ENCODE data around the gene GOLGA3. TPM values are rescaled to one million over a fixed set of nuclear protein-coding genes. Genes with fewer than 3 reads are reported as not detected.

Gene GOLGA3
- total and polyA plus RNA-seq, 10 of the 15 experiments (the other 5 are each of a cell fraction or from before 2014, with no cell fraction given): 2.0 to 42.7 (median 15.2) TPM

DNA sequence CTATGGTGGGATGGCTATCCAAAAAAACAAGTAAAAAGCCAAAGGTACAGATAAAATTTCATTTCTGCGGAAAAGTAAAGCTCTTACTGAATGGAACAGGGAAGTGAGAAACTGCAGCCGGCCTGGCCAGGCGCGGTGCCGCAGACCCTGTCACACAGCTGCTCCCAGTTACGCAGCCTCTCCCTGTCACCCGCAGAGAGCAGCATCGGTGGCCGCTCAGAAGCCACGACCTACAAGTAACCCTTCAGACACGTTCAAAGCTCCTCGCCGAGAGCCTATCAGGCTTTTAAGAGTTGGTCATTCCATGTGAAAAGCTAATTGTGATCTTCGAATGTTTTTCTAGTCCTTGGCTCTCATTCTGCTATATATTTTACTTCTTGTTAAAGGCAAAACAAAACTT, 56.1 kb downstream of the GOLGA3 start (continued):
- TF ChIP-seq, protein P1, sequence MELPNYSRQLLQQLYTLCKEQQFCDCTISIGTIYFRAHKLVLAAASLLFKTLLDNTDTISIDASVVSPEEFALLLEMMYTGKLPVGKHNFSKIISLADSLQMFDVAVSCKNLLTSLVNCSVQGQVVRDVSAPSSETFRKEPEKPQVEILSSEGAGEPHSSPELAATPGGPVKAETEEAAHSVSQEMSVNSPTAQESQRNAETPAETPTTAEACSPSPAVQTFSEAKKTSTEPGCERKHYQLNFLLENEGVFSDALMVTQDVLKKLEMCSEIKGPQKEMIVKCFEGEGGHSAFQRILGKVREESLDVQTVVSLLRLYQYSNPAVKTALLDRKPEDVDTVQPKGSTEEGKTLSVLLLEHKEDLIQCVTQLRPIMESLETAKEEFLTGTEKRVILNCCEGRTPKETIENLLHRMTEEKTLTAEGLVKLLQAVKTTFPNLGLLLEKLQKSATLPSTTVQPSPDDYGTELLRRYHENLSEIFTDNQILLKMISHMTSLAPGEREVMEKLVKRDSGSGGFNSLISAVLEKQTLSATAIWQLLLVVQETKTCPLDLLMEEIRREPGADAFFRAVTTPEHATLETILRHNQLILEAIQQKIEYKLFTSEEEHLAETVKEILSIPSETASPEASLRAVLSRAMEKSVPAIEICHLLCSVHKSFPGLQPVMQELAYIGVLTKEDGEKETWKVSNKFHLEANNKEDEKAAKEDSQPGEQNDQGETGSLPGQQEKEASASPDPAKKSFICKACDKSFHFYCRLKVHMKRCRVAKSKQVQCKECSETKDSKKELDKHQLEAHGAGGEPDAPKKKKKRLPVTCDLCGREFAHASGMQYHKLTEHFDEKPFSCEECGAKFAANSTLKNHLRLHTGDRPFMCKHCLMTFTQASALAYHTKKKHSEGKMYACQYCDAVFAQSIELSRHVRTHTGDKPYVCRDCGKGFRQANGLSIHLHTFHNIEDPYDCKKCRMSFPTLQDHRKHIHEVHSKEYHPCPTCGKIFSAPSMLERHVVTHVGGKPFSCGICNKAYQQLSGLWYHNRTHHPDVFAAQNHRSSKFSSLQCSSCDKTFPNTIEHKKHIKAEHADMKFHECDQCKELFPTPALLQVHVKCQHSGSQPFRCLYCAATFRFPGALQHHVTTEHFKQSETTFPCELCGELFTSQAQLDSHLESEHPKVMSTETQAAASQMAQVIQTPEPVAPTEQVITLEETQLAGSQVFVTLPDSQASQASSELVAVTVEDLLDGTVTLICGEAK (IDR thresholded peaks at IDR 0.05; ENCODE audit: borderline replicate concordance): no peak
- no peak for TF ChIP-seq ZNF24 (IDR thresholded peaks at IDR 0.05)
- TF ChIP-seq SMAD5 (IDR thresholded peaks at IDR 0.05; ENCODE audit: low read depth): no peak
- TF ChIP-seq, protein P2, sequence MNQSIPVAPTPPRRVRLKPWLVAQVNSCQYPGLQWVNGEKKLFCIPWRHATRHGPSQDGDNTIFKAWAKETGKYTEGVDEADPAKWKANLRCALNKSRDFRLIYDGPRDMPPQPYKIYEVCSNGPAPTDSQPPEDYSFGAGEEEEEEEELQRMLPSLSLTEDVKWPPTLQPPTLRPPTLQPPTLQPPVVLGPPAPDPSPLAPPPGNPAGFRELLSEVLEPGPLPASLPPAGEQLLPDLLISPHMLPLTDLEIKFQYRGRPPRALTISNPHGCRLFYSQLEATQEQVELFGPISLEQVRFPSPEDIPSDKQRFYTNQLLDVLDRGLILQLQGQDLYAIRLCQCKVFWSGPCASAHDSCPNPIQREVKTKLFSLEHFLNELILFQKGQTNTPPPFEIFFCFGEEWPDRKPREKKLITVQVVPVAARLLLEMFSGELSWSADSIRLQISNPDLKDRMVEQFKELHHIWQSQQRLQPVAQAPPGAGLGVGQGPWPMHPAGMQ (IDR thresholded peaks at IDR 0.05; ENCODE audit: borderline replicate concordance): no peak
- TF ChIP-seq EZH2 (IDR thresholded peaks at IDR 0.05; ENCODE audit: borderline replicate concordance, control insufficient read depth, low read depth, low read length): no peak
- TF ChIP-seq RB1 (IDR thresholded peaks at IDR 0.05; ENCODE audit: borderline replicate concordance): no peak
- TF ChIP-seq NFXL1 (IDR thresholded peaks at IDR 0.05; ENCODE audit: borderline replicate concordance): no peak
- peak; percentile 47; the same call in 1 of the 2 replicates for TF ChIP-seq CHD2 (IDR thresholded peaks at IDR 0.05; ENCODE audit: borderline replicate concordance, low read depth, low read length)
- TF ChIP-seq RBBP5 (conservative IDR thresholded peaks at IDR 0.05): no peak
- TF ChIP-seq CREM (IDR thresholded peaks at IDR 0.05; ENCODE audit: low read depth): peak; percentile 29; the same call in 1 of the 2 replicates
- TF ChIP-seq TBL1XR1 (IDR thresholded peaks at IDR 0.05; ENCODE audit: low read depth, low read length): no peak
- no peak for TF ChIP-seq ZSCAN29 (IDR thresholded peaks at IDR 0.05)
- TF ChIP-seq EED (IDR thresholded peaks at IDR 0.05; ENCODE audit: low read depth): peak; percentile 57; the same call in 1 of the 2 replicates
- TF ChIP-seq TCF3 (IDR thresholded peaks at IDR 0.05; ENCODE audit: borderline replicate concordance, insufficient read depth, low read depth, low read length): peak; percentile 76; the same call in 1 of the 2 replicates
- TF ChIP-seq BHLHE40 (IDR thresholded peaks at IDR 0.05; ENCODE audit: borderline replicate concordance in 1 of 2, low read depth in 2 of 2, low read length in 1 of 2): peak; percentile 20 to 56; a peak in 2 of 4 replicates
- TF ChIP-seq FOXK2 (IDR thresholded peaks at IDR 0.05): no peak
- TF ChIP-seq NFIC (IDR thresholded peaks at IDR 0.05; ENCODE audit: low read depth, low read length): no peak
- no peak for TF ChIP-seq SUPT20H (IDR thresholded peaks at IDR 0.05; ENCODE audit: borderline replicate concordance, control insufficient read depth, low read depth, low read length)
- TF ChIP-seq, protein P3, sequence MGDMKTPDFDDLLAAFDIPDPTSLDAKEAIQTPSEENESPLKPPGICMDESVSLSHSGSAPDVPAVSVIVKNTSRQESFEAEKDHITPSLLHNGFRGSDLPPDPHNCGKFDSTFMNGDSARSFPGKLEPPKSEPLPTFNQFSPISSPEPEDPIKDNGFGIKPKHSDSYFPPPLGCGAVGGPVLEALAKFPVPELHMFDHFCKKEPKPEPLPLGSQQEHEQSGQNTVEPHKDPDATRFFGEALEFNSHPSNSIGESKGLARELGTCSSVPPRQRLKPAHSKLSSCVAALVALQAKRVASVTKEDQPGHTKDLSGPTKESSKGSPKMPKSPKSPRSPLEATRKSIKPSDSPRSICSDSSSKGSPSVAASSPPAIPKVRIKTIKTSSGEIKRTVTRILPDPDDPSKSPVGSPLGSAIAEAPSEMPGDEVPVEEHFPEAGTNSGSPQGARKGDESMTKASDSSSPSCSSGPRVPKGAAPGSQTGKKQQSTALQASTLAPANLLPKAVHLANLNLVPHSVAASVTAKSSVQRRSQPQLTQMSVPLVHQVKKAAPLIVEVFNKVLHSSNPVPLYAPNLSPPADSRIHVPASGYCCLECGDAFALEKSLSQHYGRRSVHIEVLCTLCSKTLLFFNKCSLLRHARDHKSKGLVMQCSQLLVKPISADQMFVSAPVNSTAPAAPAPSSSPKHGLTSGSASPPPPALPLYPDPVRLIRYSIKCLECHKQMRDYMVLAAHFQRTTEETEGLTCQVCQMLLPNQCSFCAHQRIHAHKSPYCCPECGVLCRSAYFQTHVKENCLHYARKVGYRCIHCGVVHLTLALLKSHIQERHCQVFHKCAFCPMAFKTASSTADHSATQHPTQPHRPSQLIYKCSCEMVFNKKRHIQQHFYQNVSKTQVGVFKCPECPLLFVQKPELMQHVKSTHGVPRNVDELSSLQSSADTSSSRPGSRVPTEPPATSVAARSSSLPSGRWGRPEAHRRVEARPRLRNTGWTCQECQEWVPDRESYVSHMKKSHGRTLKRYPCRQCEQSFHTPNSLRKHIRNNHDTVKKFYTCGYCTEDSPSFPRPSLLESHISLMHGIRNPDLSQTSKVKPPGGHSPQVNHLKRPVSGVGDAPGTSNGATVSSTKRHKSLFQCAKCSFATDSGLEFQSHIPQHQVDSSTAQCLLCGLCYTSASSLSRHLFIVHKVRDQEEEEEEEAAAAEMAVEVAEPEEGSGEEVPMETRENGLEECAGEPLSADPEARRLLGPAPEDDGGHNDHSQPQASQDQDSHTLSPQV (IDR thresholded peaks at IDR 0.05): no peak
- TF ChIP-seq HDGF (IDR thresholded peaks at IDR 0.05): no peak; the same call in 1 of the 2 replicates
- TF ChIP-seq TCF7 (IDR thresholded peaks at IDR 0.05; ENCODE audit: borderline replicate concordance): no peak
- TF ChIP-seq SRF (IDR thresholded peaks at IDR 0.05; ENCODE audit: low read depth in 2 of 2, low read length in 2 of 2): no peak
- no peak for TF ChIP-seq RCOR1 (conservative IDR thresholded peaks at IDR 0.05; ENCODE audit: low read depth, low read length)

Measured in GM12878 (cell line).